ENCODE measurements around the gene TSHZ3. TPM values are rescaled to one million over a fixed set of nuclear protein-coding genes. Genes with fewer than 3 reads are reported as not detected.

The TSHZ3 gene
- total RNA-seq, 1 experiment from 2014 or later, result not detected

- Histone ChIP-seq H3K9ac (ENCODE audit: low read length) (no peak overlapping the region), H3K27me3 (ENCODE audit: low read length) (no peaks in the 10 kb centered on the region), H3K9me3 (ENCODE audit: low read length) (no peaks in the 10 kb centered on the region), H3K4me3 (ENCODE audit: low read length) (no peak overlapping the region), H2AFZ (ENCODE audit: low read length) (no peak overlapping the region), H3K36me3 (ENCODE audit: insufficient read depth, low read length) (no peaks in the 10 kb centered on the region), H4K20me1 (ENCODE audit: insufficient read depth, low read depth, low read length) (no peaks in the 10 kb centered on the region), H3K4me2 (ENCODE audit: low read depth, low read length, poor library complexity, severe bottlenecking) (no peak overlapping the region), H3K4me1 (ENCODE audit: low read length) (no peaks in the 10 kb centered on the region), H3K9me2 (replicated peaks; ENCODE audit: insufficient read depth, low read length) (no peaks in the 10 kb centered on the region), H3K27ac (ENCODE audit: low read length) (no peak overlapping the region), H3K79me2 (ENCODE audit: low read length) (no peaks in the 10 kb centered on the region)
- DNase-seq, result no peak
Measured at GRCh38 chr19:31279436-31279765, 69.8 kb downstream of the TSHZ3 start.

GRCh38 chr19:31278555-31279435 lies 70.4 kb downstream of the TSHZ3 start:
- H3K9me2 ChIP-seq (replicated peaks; ENCODE audit: insufficient read depth, low read length), result no peaks in the 10 kb centered on the region
- no peak overlapping the region for H3K9ac ChIP-seq (ENCODE audit: low read length)
- no peaks in the 10 kb centered on the region for H3K36me3 ChIP-seq (ENCODE audit: insufficient read depth, low read length)
- H2AFZ ChIP-seq (ENCODE audit: low read length), result no peak overlapping the region
- H3K27ac ChIP-seq (ENCODE audit: low read length), result no peak overlapping the region
- no peak for DNase-seq
- no peaks in the 10 kb centered on the region for H4K20me1 ChIP-seq (ENCODE audit: insufficient read depth, low read depth, low read length)
- H3K4me2 ChIP-seq (ENCODE audit: low read depth, low read length, poor library complexity, severe bottlenecking), result no peak overlapping the region
- no peaks in the 10 kb centered on the region for H3K4me1 ChIP-seq (ENCODE audit: low read length)
- H3K27me3 ChIP-seq (ENCODE audit: low read length), result no peaks in the 10 kb centered on the region
- H3K4me3 ChIP-seq (ENCODE audit: low read length), result no peak overlapping the region
- no peaks in the 10 kb centered on the region for H3K9me3 ChIP-seq (ENCODE audit: low read length)
- no peaks in the 10 kb centered on the region for H3K79me2 ChIP-seq (ENCODE audit: low read length)

GRCh38 chr19:31277516-31277915 lies 71.7 kb downstream of the TSHZ3 start:
- DNase-seq, result no peak
- Histone ChIP-seq H4K20me1 (ENCODE audit: insufficient read depth, low read depth, low read length) (no peaks in the 10 kb centered on the region), H3K27me3 (ENCODE audit: low read length) (no peaks in the 10 kb centered on the region), H3K4me1 (ENCODE audit: low read length) (no peaks in the 10 kb centered on the region), H2AFZ (ENCODE audit: low read length) (no peak overlapping the region), H3K27ac (ENCODE audit: low read length) (no peak overlapping the region), H3K9me3 (ENCODE audit: low read length) (no peaks in the 10 kb centered on the region), H3K4me2 (ENCODE audit: low read depth, low read length, poor library complexity, severe bottlenecking) (no peak overlapping the region), H3K36me3 (ENCODE audit: insufficient read depth, low read length) (no peaks in the 10 kb centered on the region), H3K9ac (ENCODE audit: low read length) (no peak overlapping the region), H3K9me2 (replicated peaks; ENCODE audit: insufficient read depth, low read length) (no peaks in the 10 kb centered on the region), H3K79me2 (ENCODE audit: low read length) (no peaks in the 10 kb centered on the region), H3K4me3 (ENCODE audit: low read length) (no peak overlapping the region)

GRCh38 chr19:31276831-31277230 lies 72.4 kb downstream of the TSHZ3 start:
- Histone ChIP-seq H3K9me3 (ENCODE audit: low read length) (no peaks in the 10 kb centered on the region), H3K4me3 (ENCODE audit: low read length) (no peak overlapping the region), H3K9me2 (replicated peaks; ENCODE audit: insufficient read depth, low read length) (no peaks in the 10 kb centered on the region), H3K4me2 (ENCODE audit: low read depth, low read length, poor library complexity, severe bottlenecking) (no peak overlapping the region), H3K27ac (ENCODE audit: low read length) (no peak overlapping the region), H3K36me3 (ENCODE audit: insufficient read depth, low read length) (no peaks in the 10 kb centered on the region), H3K79me2 (ENCODE audit: low read length) (no peaks in the 10 kb centered on the region), H2AFZ (ENCODE audit: low read length) (no peak overlapping the region), H3K9ac (ENCODE audit: low read length) (no peak overlapping the region), H4K20me1 (ENCODE audit: insufficient read depth, low read depth, low read length) (no peaks in the 10 kb centered on the region), H3K4me1 (ENCODE audit: low read length) (no peaks in the 10 kb centered on the region), H3K27me3 (ENCODE audit: low read length) (no peaks in the 10 kb centered on the region)
- DNase-seq, result no peak

GRCh38 chr19:31275068-31275334 lies 74.2 kb downstream of the TSHZ3 start:
- Histone ChIP-seq H3K9me2 (replicated peaks; ENCODE audit: insufficient read depth, low read length) (no peaks in the 10 kb centered on the region), H3K27ac (ENCODE audit: low read length) (no peak overlapping the region), H2AFZ (ENCODE audit: low read length) (no peak overlapping the region), H3K79me2 (ENCODE audit: low read length) (no peaks in the 10 kb centered on the region), H3K9me3 (ENCODE audit: low read length) (no peaks in the 10 kb centered on the region), H3K36me3 (ENCODE audit: insufficient read depth, low read length) (no peaks in the 10 kb centered on the region), H3K4me1 (ENCODE audit: low read length) (no peaks in the 10 kb centered on the region), H3K27me3 (ENCODE audit: low read length) (no peaks in the 10 kb centered on the region), H4K20me1 (ENCODE audit: insufficient read depth, low read depth, low read length) (no peaks in the 10 kb centered on the region), H3K4me3 (ENCODE audit: low read length) (no peak overlapping the region), H3K9ac (ENCODE audit: low read length) (no peak overlapping the region), H3K4me2 (ENCODE audit: low read depth, low read length, poor library complexity, severe bottlenecking) (no peak overlapping the region)
- DNase-seq, result no peak

GRCh38 chr19:31274251-31275067 lies 74.8 kb downstream of the TSHZ3 start:
- no peaks in the 10 kb centered on the region for H3K27me3 ChIP-seq (ENCODE audit: low read length)
- no peaks in the 10 kb centered on the region for H3K9me3 ChIP-seq (ENCODE audit: low read length)
- H3K27ac ChIP-seq (ENCODE audit: low read length), result no peak overlapping the region
- H3K4me2 ChIP-seq (ENCODE audit: low read depth, low read length, poor library complexity, severe bottlenecking), result no peak overlapping the region
- no peaks in the 10 kb centered on the region for H3K4me1 ChIP-seq (ENCODE audit: low read length)
- H2AFZ ChIP-seq (ENCODE audit: low read length), result no peak overlapping the region
- H3K79me2 ChIP-seq (ENCODE audit: low read length), result no peaks in the 10 kb centered on the region
- no peak for DNase-seq
- H3K9me2 ChIP-seq (replicated peaks; ENCODE audit: insufficient read depth, low read length), result no peaks in the 10 kb centered on the region
- H3K9ac ChIP-seq (ENCODE audit: low read length), result no peak overlapping the region
- H3K36me3 ChIP-seq (ENCODE audit: insufficient read depth, low read length), result no peaks in the 10 kb centered on the region
- H3K4me3 ChIP-seq (ENCODE audit: low read length), result no peak overlapping the region
- no peaks in the 10 kb centered on the region for H4K20me1 ChIP-seq (ENCODE audit: insufficient read depth, low read depth, low read length)

GRCh38 chr19:31272583-31273106 lies 76.6 kb downstream of the TSHZ3 start:
- H3K4me1 ChIP-seq (ENCODE audit: low read length), result no peaks in the 10 kb centered on the region
- H4K20me1 ChIP-seq (ENCODE audit: insufficient read depth, low read depth, low read length), result no peaks in the 10 kb centered on the region
- no peak overlapping the region for H3K27ac ChIP-seq (ENCODE audit: low read length)
- H3K9me2 ChIP-seq (replicated peaks; ENCODE audit: insufficient read depth, low read length), result no peaks in the 10 kb centered on the region
- no peaks in the 10 kb centered on the region for H3K79me2 ChIP-seq (ENCODE audit: low read length)
- H3K4me3 ChIP-seq (ENCODE audit: low read length), result no peak overlapping the region
- H2AFZ ChIP-seq (ENCODE audit: low read length), result no peak overlapping the region
- no peaks in the 10 kb centered on the region for H3K27me3 ChIP-seq (ENCODE audit: low read length)
- H3K36me3 ChIP-seq (ENCODE audit: insufficient read depth, low read length), result no peaks in the 10 kb centered on the region
- no peak overlapping the region for H3K9ac ChIP-seq (ENCODE audit: low read length)
- H3K4me2 ChIP-seq (ENCODE audit: low read depth, low read length, poor library complexity, severe bottlenecking), result no peak overlapping the region
- DNase-seq, result no peak
- no peaks in the 10 kb centered on the region for H3K9me3 ChIP-seq (ENCODE audit: low read length)

GRCh38 chr19:31271306-31271911 lies 77.8 kb downstream of the TSHZ3 start:
- H3K27me3 ChIP-seq (ENCODE audit: low read length), result no peaks in the 10 kb centered on the region
- no peak overlapping the region for H3K27ac ChIP-seq (ENCODE audit: low read length)
- no peaks in the 10 kb centered on the region for H3K79me2 ChIP-seq (ENCODE audit: low read length)
- no peak overlapping the region for H3K4me3 ChIP-seq (ENCODE audit: low read length)
- H3K9me3 ChIP-seq (ENCODE audit: low read length), result no peaks in the 10 kb centered on the region
- H3K9me2 ChIP-seq (replicated peaks; ENCODE audit: insufficient read depth, low read length), result no peaks in the 10 kb centered on the region
- no peak for DNase-seq
- H3K4me1 ChIP-seq (ENCODE audit: low read length), result no peaks in the 10 kb centered on the region
- H4K20me1 ChIP-seq (ENCODE audit: insufficient read depth, low read depth, low read length), result no peaks in the 10 kb centered on the region
- H3K9ac ChIP-seq (ENCODE audit: low read length), result no peak overlapping the region
- H3K4me2 ChIP-seq (ENCODE audit: low read depth, low read length, poor library complexity, severe bottlenecking), result no peak overlapping the region
- no peaks in the 10 kb centered on the region for H3K36me3 ChIP-seq (ENCODE audit: insufficient read depth, low read length)
- H2AFZ ChIP-seq (ENCODE audit: low read length), result no peak overlapping the region
